GM19328 (cell line): ENCODE data around the gene TSPOAP1.

Experiments used
- ATAC-seq: cut with Tn5 transposase; IDR thresholded peaks from one replicate; pipeline ENCODE4 v1.9.1; 2021; ENCODE audit warnings: mild to moderate bottlenecking, moderate library complexity; ENCODE audit not compliant: unreplicated experiment

TSPOAP1 gene

GRCh38 chr17:58307468-58308172 is 21.0 kb downstream of the TSPOAP1 start:
- no peak for ATAC-seq

GRCh38 chr17:58306131-58306951 is 22.3 kb downstream of the TSPOAP1 start:
- no peak for ATAC-seq

GRCh38 chr17:58305626-58306025 is 23.0 kb downstream of the TSPOAP1 start:
- ATAC-seq: no peak

GRCh38 chr17:58304750-58305486 is 23.7 kb downstream of the TSPOAP1 start:
- no peak for ATAC-seq

GRCh38 chr17:58303971-58304749 is 24.4 kb downstream of the TSPOAP1 start:
- no peak for ATAC-seq

DNA sequence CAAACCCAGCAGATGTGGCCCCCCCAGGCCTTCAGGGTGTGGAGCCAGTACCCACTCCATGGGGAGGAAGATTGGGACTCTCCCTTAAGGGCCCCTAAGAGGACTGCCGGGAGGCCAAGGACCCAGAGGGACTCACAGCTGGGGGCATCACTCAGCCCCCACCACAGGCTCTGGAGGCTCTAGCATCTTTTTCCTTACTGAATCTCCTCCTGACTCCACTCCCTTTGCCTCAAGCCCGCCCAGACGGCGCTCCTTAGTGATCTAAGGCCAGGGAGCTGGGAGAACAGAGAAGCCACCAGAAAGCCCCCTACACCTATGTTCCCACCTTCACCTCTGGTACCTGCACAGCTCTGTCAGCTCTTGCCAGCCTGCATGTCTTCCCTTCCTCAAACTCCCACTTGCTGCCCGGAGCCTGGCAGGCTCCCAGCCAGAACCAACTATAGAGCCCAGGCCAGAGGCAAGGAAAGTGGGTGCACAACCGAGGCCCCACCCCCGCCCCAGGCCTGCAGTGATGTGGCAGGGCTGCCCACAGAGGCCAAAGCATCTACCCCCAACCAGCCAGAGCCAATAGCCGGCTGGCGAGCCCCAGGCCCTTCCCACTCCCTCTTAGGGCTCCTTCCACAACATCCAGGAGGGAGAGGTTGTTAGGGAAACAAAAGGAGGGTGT is 25.5 kb downstream of the TSPOAP1 start:
- ATAC-seq: no peak

GRCh38 chr17:58302171-58302918 is 26.2 kb downstream of the TSPOAP1 start:
- ATAC-seq: no peak

DNA sequence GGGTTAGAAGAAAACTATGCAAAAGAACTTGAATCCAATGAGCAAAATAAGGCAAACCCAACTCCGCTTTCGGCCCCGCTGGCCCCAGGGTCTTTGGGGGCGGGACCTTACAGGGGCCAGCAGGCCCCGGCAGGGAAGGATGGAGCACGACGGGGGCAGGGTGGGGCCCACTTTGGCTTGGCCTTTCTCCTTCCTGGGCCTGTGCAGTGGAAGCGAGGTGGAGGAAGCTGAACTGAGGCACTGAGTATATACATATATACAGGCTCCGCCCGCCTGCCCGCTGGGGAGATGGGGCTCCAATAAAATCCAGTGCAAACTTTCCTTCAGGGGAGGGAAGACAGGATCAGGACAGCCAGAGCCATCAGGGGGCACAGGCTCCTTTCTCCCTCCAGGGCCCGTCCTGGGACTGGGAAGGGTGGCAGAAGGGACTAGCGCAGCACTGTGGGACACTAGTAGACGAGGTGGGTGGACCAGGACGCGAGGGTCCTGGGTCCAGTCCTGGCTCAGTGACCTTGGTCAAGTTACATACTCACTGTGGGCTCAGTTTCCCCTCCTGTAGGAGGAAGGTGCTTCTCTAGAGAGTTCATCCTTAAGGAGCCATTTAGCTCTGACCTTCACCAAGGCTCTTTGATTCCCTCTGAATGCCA is 27.0 kb downstream of the TSPOAP1 start:
- ATAC-seq: no peak

- ATAC-seq: no peak
These were observed 28.3 kb downstream of the TSPOAP1 start for GRCh38 chr17:58300336-58300735.

GRCh38 chr17:58294034-58294433 is 34.6 kb downstream of the TSPOAP1 start:
- no peak for ATAC-seq

- no peak for ATAC-seq
These were observed 37.3 kb downstream of the TSPOAP1 start for GRCh38 chr17:58291246-58291645.

GRCh38 chr17:58289869-58290268 is 38.7 kb downstream of the TSPOAP1 start:
- ATAC-seq: no peak

- no peak for ATAC-seq
These were observed 43.2 kb downstream of the TSPOAP1 start for GRCh38 chr17:58285422-58285810.

DNA sequence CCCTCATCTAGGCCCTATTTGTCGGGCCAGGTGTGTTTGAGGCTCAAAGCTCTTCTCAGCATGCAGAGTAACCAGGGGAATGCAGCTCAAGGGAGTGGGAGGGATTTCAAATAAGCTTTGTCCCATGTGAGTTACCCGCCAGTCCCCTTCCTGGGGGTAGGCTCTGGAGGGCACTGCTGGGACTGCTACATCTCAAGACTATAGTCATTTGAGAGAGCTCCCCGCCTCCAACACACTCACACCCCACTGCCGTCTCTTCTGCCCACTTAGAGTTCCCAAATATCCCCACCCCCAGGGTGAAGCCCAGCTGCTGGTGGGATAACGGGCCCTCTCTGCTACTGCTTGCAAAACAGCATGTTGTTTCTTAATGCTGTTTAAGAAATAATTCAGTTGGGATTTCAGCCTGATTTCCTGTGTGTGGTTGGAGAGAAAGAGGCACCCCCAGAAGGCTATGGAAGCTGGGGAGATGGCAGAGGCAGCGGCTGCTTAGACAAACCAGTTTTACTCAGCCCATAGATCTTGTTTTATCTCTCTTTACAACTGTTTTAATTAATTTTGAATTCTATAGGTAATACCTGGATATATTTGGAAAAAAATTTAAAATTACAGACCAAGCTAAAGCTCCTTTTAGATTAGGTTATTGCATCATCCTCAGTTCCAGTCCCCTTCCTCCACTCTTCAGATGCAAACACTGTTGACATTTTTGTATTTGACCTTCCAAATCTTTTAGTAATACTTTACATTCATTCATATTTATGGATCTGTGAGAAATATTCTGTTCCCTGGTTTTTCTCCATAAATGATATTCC is 43.8 kb downstream of the TSPOAP1 start:
- no peak for ATAC-seq

- ATAC-seq: no peak
These were observed 44.7 kb downstream of the TSPOAP1 start for GRCh38 chr17:58283674-58284612.

GRCh38 chr17:58282442-58282841 is 46.2 kb downstream of the TSPOAP1 start:
- ATAC-seq: no peak

- no peak for ATAC-seq
These were observed 47.0 kb downstream of the TSPOAP1 start for GRCh38 chr17:58281511-58282011.
